SK-N-SH (cell line): ENCODE measurements around the gene GTF3C1. TPM values are rescaled to one million over a fixed set of nuclear protein-coding genes. Genes with fewer than 3 reads are reported as not detected.

ENCODE experiments used
- CTCF ChIA-PET: fragments of 300-600, 350-600 bp; formaldehyde crosslinking; extraction: SDS; loops from one replicate; lab custom pipeline; 2021; lab: Yijun Ruan, JAX
- POLR2A ChIA-PET: fragments of 350-600 bp; sonication (Branson Sonifier 250); formaldehyde crosslinking; extraction: SDS; loops from one replicate; lab custom pipeline; 2020; ENCODE audit warnings: antibody characterized with exemption, inconsistent platforms; lab: Yijun Ruan, JAX
- DNase-seq: peaks from one replicate; pipeline ENCODE4 v3.0.0; 2012
- H2AFZ ChIP-seq: fragments of 200-600 bp; sonication (generic); 2 replicates; pipeline ENCODE4 v1.8.1; 2016; ENCODE audit warnings: antibody characterized with exemption, mild to moderate bottlenecking, low read depth
- H3F3A ChIP-seq: fragments of 200-600 bp; sonication (generic); replicated peaks from 2 replicates; pipeline ENCODE3; 2016; ENCODE audit warnings: antibody characterized with exemption, mild to moderate bottlenecking; ENCODE audit not compliant: insufficient read depth
- H3K27ac ChIP-seq, 2 experiments: fragments of 200-500 bp in 1 of 2; fragments of 200-600 bp in 1 of 2; sonication (Bioruptor generic) in 1 of 2; sonication (generic), shearing (Covaris generic) in 1 of 2; 2 replicates each; pipeline versions ENCODE4 v1.5.1 to v1.6.1; 2014 to 2016; ENCODE audit warnings: low read depth in 2 of 2, inconsistent platforms in 1 of 2, low read length in 1 of 2, mild to moderate bottlenecking in 1 of 2, mixed read lengths in 1 of 2
- H3K27me3 ChIP-seq: fragments of 200-600 bp; sonication (generic), shearing (Covaris generic); 2 replicates; pipeline ENCODE4 v1.6.1; 2016; ENCODE audit warnings: mixed run types; ENCODE audit not compliant: insufficient read depth
- H3K36me3 ChIP-seq, 2 experiments: fragments of 200-500 bp in 1 of 2; fragments of 200-600 bp in 1 of 2; sonication (Bioruptor generic) in 1 of 2; sonication (generic) in 1 of 2; replicated peaks in 1 of 2; 2 replicates each; pipeline versions ENCODE3 to v1.5.1; 2014 to 2016; ENCODE audit warnings: low read length in 1 of 2, mild to moderate bottlenecking in 1 of 2; ENCODE audit not compliant: insufficient read depth in 2 of 2, control insufficient read depth in 1 of 2
- H3K4me1 ChIP-seq, 2 experiments: fragments of 200-500 bp in 1 of 2; fragments of 200-600 bp in 1 of 2; sonication (Bioruptor generic) in 1 of 2; sonication (generic), shearing (Covaris generic) in 1 of 2; 2 replicates each; pipeline versions ENCODE4 v1.5.1 to v1.6.1; 2014 to 2016; ENCODE audit warnings: low read depth in 1 of 2, low read length in 1 of 2, mixed run types in 1 of 2; ENCODE audit not compliant: insufficient read depth in 2 of 2, control insufficient read depth in 1 of 2
- H3K4me2 ChIP-seq: fragments of 200-600 bp; sonication (generic), shearing (Covaris generic); 2 replicates; pipeline ENCODE4 v1.6.1; 2017; ENCODE audit warnings: mixed run types
- H3K4me3 ChIP-seq, 2 experiments: fragments of 200-500 bp in 1 of 2; fragments of 200-600 bp in 1 of 2; sonication (Bioruptor generic) in 1 of 2; sonication (generic), shearing (Covaris generic) in 1 of 2; 2 replicates each; pipeline versions ENCODE4 v1.5.1 to v1.8.1; 2014 to 2016; ENCODE audit warnings: low read depth in 2 of 2, inconsistent platforms in 1 of 2, low read length in 1 of 2, mild to moderate bottlenecking in 1 of 2, mixed read lengths in 1 of 2, moderate library complexity in 1 of 2
- H3K79me2 ChIP-seq: fragments of 200-600 bp; sonication (generic); 2 replicates; pipeline ENCODE4 v1.8.1; 2017; ENCODE audit warnings: mild to moderate bottlenecking; ENCODE audit not compliant: insufficient read depth
- H3K9ac ChIP-seq: fragments of 200-600 bp; sonication (generic); 2 replicates; pipeline ENCODE4 v1.6.1; 2017; ENCODE audit warnings: mixed run types
- H3K9me2 ChIP-seq: fragments of 200-600 bp; sonication (generic); 2 replicates; pipeline ENCODE4 v1.6.1; 2017; ENCODE audit warnings: mixed run types
- H3K9me3 ChIP-seq: fragments of 200-600 bp; sonication (generic); 2 replicates; pipeline ENCODE4 v1.6.1; 2017; ENCODE audit warnings: mixed run types, mild to moderate bottlenecking, moderate library complexity
- H4K20me1 ChIP-seq: fragments of 200-600 bp; sonication (generic); 2 replicates; pipeline ENCODE4 v1.6.1; 2017; ENCODE audit warnings: mild to moderate bottlenecking, mixed run types; ENCODE audit not compliant: insufficient read depth
- CHD2 ChIP-seq: fragments of 150-350 bp; IDR thresholded peaks from 2 replicates; pipeline ENCODE4 v1.6.1; 2018; ENCODE audit warnings: low read length; ENCODE audit not compliant: partially characterized antibody
- CTCF ChIP-seq: fragments of 200-600 bp; sonication (generic); IDR thresholded peaks from 2 replicates; pipeline ENCODE4 v1.6.1; 2017; ENCODE audit warnings: antibody characterized with exemption, mild to moderate bottlenecking, moderate library complexity
- EP300 ChIP-seq, 2 experiments: IDR thresholded peaks; 2 replicates each; pipeline versions ENCODE4 v1.4.0 to v1.6.1; 2012; ENCODE audit warnings: borderline replicate concordance in 1 of 2, low read depth in 1 of 2, low read length in 1 of 2
- FOSL2 ChIP-seq: IDR thresholded peaks from 2 replicates; pipeline ENCODE4 v1.4.0; 2012; ENCODE audit warnings: low read depth, mild to moderate bottlenecking, moderate library complexity, borderline replicate concordance
- FOXM1 ChIP-seq: IDR thresholded peaks from 2 replicates; pipeline ENCODE4 v1.4.0; 2012; ENCODE audit warnings: low read depth, mild to moderate bottlenecking
- GABPA ChIP-seq: IDR thresholded peaks from 2 replicates; pipeline ENCODE4 v1.4.0; 2012; ENCODE audit warnings: low read depth, mild to moderate bottlenecking
- JUND ChIP-seq: IDR thresholded peaks from 2 replicates; pipeline ENCODE4 v1.4.0; 2012
- MAX ChIP-seq: IDR thresholded peaks from 2 replicates; pipeline ENCODE4 v1.4.0; 2012; ENCODE audit warnings: low read depth
- MEF2A ChIP-seq: IDR thresholded peaks from 2 replicates; pipeline ENCODE4 v1.4.0; 2012; ENCODE audit warnings: low read depth, borderline replicate concordance
- NFIC ChIP-seq: IDR thresholded peaks from 2 replicates; pipeline ENCODE4 v1.4.0; 2012; ENCODE audit warnings: borderline replicate concordance
- POLR2AphosphoS5 ChIP-seq: IDR thresholded peaks from 2 replicates; pipeline ENCODE4 v1.6.1; 2012; ENCODE audit warnings: low read depth, low read length
- REST ChIP-seq: IDR thresholded peaks from 2 replicates; pipeline ENCODE4 v1.6.1; 2012; ENCODE audit warnings: mild to moderate bottlenecking, low read depth, low read length, moderate library complexity
- RFX5 ChIP-seq: IDR thresholded peaks from 2 replicates; pipeline ENCODE4 v1.6.1; 2012; ENCODE audit warnings: mild to moderate bottlenecking, improper control_type of control experiment, low read length
- SIN3A ChIP-seq: IDR thresholded peaks from 2 replicates; pipeline ENCODE4 v1.6.1; 2012; ENCODE audit warnings: low read depth, mild to moderate bottlenecking, low read length, moderate library complexity, borderline replicate concordance
- SMC3 ChIP-seq: IDR thresholded peaks from 2 replicates; pipeline ENCODE4 v1.6.1; 2012; ENCODE audit warnings: low read depth, low read length, improper control_type of control experiment
- TAF1 ChIP-seq: IDR thresholded peaks from 2 replicates; pipeline ENCODE4 v1.6.1; 2012; ENCODE audit warnings: low read depth, mild to moderate bottlenecking, low read length, moderate library complexity, borderline replicate concordance
- TEAD4 ChIP-seq: IDR thresholded peaks from 2 replicates; pipeline ENCODE4 v1.4.0; 2012; ENCODE audit warnings: mild to moderate bottlenecking, borderline replicate concordance; ENCODE audit not compliant: insufficient read depth
- WGBS: methylation state at CpG from one replicate; pipeline ENCODE4 v1.1.6; 2017; ENCODE audit warnings: low lambda C conversion rate; 5-methylcytosine and 5-hydroxymethylcytosine counted together
- polyA plus RNA-seq, 3 experiments: library from polyadenylated mRNA; depleted of rRNA; stranded (reverse); fragments of >200 nt; gene quantifications; 2 replicates each; pipeline ENCODE4 v1.2.3, GENCODE V29; 2012

The GTF3C1 gene
- polyA plus RNA-seq, 1 of the 3 experiments (the other 2 are of a cell fraction): 47.2 TPM

GRCh38 chr16:27429330-27429871 lies 120.3 kb downstream of the GTF3C1 start:
- Histone ChIP-seq H3K4me3 (no peak overlapping the region), H3K79me2 (no peaks in the 10 kb centered on the region), H3K27ac (no peak overlapping the region), H3K27me3 (no peaks in the 10 kb centered on the region), H3K4me2 (no peak overlapping the region), H4K20me1 (no peaks in the 10 kb centered on the region), H3K4me1 (no peaks in the 10 kb centered on the region), H3K9me2 (no peaks in the 10 kb centered on the region), H2AFZ (no peak overlapping the region), H3K9ac (no peak overlapping the region), H3K9me3 (no peaks in the 10 kb centered on the region), H3K36me3 (no peaks in the 10 kb centered on the region), H3F3A (peaks cover 22% of the 10 kb centered on the region)
- ChIA-PET POLR2A (no interaction called here), CTCF (no interaction called here)
- DNase-seq: no peak
- 64% methylated on average over 11 of the region's 11 CpGs for whole genome bisulfite sequencing
- TF ChIP-seq SIN3A: no peak
- no peak for TF ChIP-seq NFIC
- TF ChIP-seq SMC3: no peak
- TF ChIP-seq MAX: no peak
- no peak for TF ChIP-seq JUND
- TF ChIP-seq GABPA: no peak
- no peak for TF ChIP-seq REST
- TF ChIP-seq POLR2AphosphoS5: no peak
- no peak for TF ChIP-seq EP300 (IDR thresholded peaks at IDR 0.05; ENCODE audit: borderline replicate concordance in 1 of 2, low read depth in 1 of 2, low read length in 1 of 2)
- no peak for TF ChIP-seq FOXM1
- no peak for TF ChIP-seq MEF2A
- no peak for TF ChIP-seq CHD2
- TF ChIP-seq FOSL2: no peak
- TF ChIP-seq CTCF: no peak
- TF ChIP-seq TEAD4: no peak
- no peak for TF ChIP-seq TAF1
- TF ChIP-seq RFX5: no peak
